SK-N-SH treated with all-trans-retinoic acid at 6 μM for 48 hours (cell line): ENCODE data around the gene SH3PXD2A.
A peak's percentile ranks its signal among the peaks of the same experiment; 100 is the strongest.

Experiments used
- ATAC-seq: fragments of 200-7000 bp; cut with Tn5 transposase; 3 replicates; pipeline ENCODE4 v1.9.1; 2020; ENCODE audit warnings: mild to moderate bottlenecking, moderate library complexity
- ARNTL ChIP-seq: fragments of 450-650 bp; formaldehyde crosslinking; IDR thresholded peaks from 2 replicates; pipeline ENCODE4 v1.5.0; 2020; ENCODE audit warnings: low read depth, mild to moderate bottlenecking, moderate library complexity, borderline replicate concordance
- BACH2 ChIP-seq: fragments of 250-450 bp; sonication (Bioruptor Pico); IDR thresholded peaks from 2 replicates; pipeline ENCODE4 v1.9.0; 2021; ENCODE audit warnings: mild to moderate bottlenecking, borderline replicate concordance
- CSDC2 ChIP-seq: fragments of 250-450 bp; sonication (Bioruptor Pico); IDR thresholded peaks from 2 replicates; pipeline ENCODE4 v1.5.0; 2020; ENCODE audit warnings: mild to moderate bottlenecking, moderate library complexity
- ESRRG ChIP-seq: fragments of 250-450 bp; sonication (Bioruptor Pico); IDR thresholded peaks from 2 replicates; pipeline ENCODE4 v1.6.1; 2021; ENCODE audit warnings: mild to moderate bottlenecking
- GLIS3 ChIP-seq: fragments of 250-450 bp; sonication (Bioruptor Pico); IDR thresholded peaks from 2 replicates; pipeline ENCODE4 v1.5.0; 2020; ENCODE audit warnings: mild to moderate bottlenecking, moderate library complexity
- ISL1 ChIP-seq: fragments of 250-450 bp; sonication (Bioruptor Pico); IDR thresholded peaks from 2 replicates; pipeline ENCODE4 v2.1.2; 2022; ENCODE audit warnings: mild to moderate bottlenecking, moderate library complexity
- PPARA ChIP-seq: fragments of 250-450 bp; sonication (Bioruptor Pico); IDR thresholded peaks from 2 replicates; pipeline ENCODE4 v1.5.0; 2020; ENCODE audit warnings: mild to moderate bottlenecking, borderline replicate concordance
- SNAI2 ChIP-seq: fragments of 250-450 bp; sonication (Bioruptor Pico); IDR thresholded peaks from 2 replicates; pipeline ENCODE4 v1.5.0; 2020; ENCODE audit warnings: mild to moderate bottlenecking, moderate library complexity
- TCF4 ChIP-seq: fragments of 250-450 bp; sonication (Bioruptor Pico); IDR thresholded peaks from 2 replicates; pipeline ENCODE4 v1.8.0; 2021; ENCODE audit warnings: mild to moderate bottlenecking, moderate library complexity, borderline replicate concordance
- TOX ChIP-seq: fragments of 250-450 bp; sonication (Bioruptor Pico); IDR thresholded peaks from 2 replicates; pipeline ENCODE4 v1.8.0; 2021; ENCODE audit warnings: mild to moderate bottlenecking, moderate library complexity, borderline replicate concordance
- ZC3H10 ChIP-seq: fragments of 250-450 bp; sonication (Bioruptor Pico); IDR thresholded peaks from 2 replicates; pipeline ENCODE4 v1.5.1; 2021; ENCODE audit warnings: mild to moderate bottlenecking, moderate library complexity
- ZFP3 ChIP-seq: fragments of 250-450 bp; sonication (Bioruptor Pico); IDR thresholded peaks from 2 replicates; pipeline ENCODE4 v1.5.0; 2020; ENCODE audit warnings: mild to moderate bottlenecking, moderate library complexity
- ZFP30 ChIP-seq: fragments of 450-650 bp; formaldehyde crosslinking; IDR thresholded peaks from 2 replicates; pipeline ENCODE4 v1.5.0; 2022; ENCODE audit warnings: mild to moderate bottlenecking, moderate library complexity
- ZNF70 ChIP-seq: fragments of 450-650 bp; formaldehyde crosslinking; IDR thresholded peaks from 2 replicates; pipeline ENCODE4 v1.5.0; 2020; ENCODE audit warnings: mild to moderate bottlenecking, moderate library complexity
- TF ChIP-seq, protein P1 (sequence below): fragments of 250-450 bp; sonication (Bioruptor Pico); IDR thresholded peaks from 2 replicates; pipeline ENCODE4 v1.5.1; 2020; ENCODE audit warnings: low read depth, mild to moderate bottlenecking, moderate library complexity
- TF ChIP-seq, protein P2 (sequence below): fragments of 250-450 bp; sonication (Bioruptor Pico); IDR thresholded peaks from 2 replicates; pipeline ENCODE4 v1.5.1; 2021; ENCODE audit warnings: mild to moderate bottlenecking, moderate library complexity
- TF ChIP-seq, protein P3 (sequence below): fragments of 250-450 bp; sonication (Bioruptor Pico); IDR thresholded peaks from 2 replicates; pipeline ENCODE4 v1.8.0; 2020; ENCODE audit warnings: mild to moderate bottlenecking, moderate library complexity, borderline replicate concordance
- TF ChIP-seq, protein P4 (sequence below): fragments of 250-450 bp; sonication (Bioruptor Pico); IDR thresholded peaks from 2 replicates; pipeline ENCODE4 v1.8.0; 2021; ENCODE audit warnings: low read depth, mild to moderate bottlenecking, moderate library complexity, borderline replicate concordance

SH3PXD2A gene

DNA sequence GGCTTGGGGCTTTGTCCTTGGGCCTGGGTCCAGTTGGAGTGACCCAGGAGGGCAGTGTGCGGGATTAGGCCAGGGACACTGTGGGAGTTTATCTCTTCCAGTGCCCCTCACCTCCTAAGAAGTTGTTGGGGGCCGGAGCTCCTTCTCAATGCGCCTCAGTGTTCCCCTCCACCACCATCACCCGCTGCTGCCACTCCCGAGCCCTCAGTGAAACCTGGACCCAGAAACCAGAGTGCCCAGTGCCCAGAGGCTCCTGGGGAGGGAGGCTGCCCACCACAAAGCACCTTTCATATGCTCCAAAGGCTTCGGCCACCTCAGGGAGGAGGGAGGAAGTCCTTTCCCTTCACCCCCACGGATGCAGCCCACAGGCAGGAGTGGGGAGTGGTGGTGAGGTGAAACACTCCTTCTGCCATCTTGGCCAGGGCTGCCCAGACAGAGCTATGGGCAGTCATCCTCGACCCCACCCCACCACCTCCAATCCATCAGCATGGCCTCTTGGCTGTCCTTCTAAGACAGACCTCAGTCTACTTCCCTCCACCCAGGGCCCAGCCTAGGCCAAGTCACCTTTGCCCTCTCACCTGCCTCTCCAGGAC is 99.0 kb downstream of the SH3PXD2A start:
- ATAC-seq: no peak
- TF ChIP-seq PPARA (CRISPR knock-in tag) (no peak), TOX (no peak), ISL1 (no peak), ZC3H10 (no peak), ZNF70 (CRISPR knock-in tag) (no peak), ZFP3 (CRISPR knock-in tag) (no peak), ESRRG (CRISPR knock-in tag) (no peak), BACH2 (CRISPR knock-in tag) (no peak), SNAI2 (no peak), ZFP30 (CRISPR knock-in tag) (no peak), TCF4 (CRISPR knock-in tag) (no peak), GLIS3 (no peak), ARNTL (no peak), CSDC2 (CRISPR knock-in tag) (no peak)
- TF ChIP-seq, protein P1, sequence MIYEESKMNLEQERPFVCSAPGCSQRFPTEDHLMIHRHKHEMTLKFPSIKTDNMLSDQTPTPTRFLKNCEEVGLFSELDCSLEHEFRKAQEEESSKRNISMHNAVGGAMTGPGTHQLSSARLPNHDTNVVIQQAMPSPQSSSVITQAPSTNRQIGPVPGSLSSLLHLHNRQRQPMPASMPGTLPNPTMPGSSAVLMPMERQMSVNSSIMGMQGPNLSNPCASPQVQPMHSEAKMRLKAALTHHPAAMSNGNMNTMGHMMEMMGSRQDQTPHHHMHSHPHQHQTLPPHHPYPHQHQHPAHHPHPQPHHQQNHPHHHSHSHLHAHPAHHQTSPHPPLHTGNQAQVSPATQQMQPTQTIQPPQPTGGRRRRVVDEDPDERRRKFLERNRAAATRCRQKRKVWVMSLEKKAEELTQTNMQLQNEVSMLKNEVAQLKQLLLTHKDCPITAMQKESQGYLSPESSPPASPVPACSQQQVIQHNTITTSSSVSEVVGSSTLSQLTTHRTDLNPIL: no peak
- TF ChIP-seq, protein P2, sequence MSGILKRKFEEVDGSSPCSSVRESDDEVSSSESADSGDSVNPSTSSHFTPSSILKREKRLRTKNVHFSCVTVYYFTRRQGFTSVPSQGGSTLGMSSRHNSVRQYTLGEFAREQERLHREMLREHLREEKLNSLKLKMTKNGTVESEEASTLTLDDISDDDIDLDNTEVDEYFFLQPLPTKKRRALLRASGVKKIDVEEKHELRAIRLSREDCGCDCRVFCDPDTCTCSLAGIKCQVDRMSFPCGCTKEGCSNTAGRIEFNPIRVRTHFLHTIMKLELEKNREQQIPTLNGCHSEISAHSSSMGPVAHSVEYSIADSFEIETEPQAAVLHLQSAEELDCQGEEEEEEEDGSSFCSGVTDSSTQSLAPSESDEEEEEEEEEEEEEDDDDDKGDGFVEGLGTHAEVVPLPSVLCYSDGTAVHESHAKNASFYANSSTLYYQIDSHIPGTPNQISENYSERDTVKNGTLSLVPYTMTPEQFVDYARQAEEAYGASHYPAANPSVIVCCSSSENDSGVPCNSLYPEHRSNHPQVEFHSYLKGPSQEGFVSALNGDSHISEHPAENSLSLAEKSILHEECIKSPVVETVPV (CRISPR knock-in tag): no peak
- TF ChIP-seq, all 23 proteins: peak for 0

DNA sequence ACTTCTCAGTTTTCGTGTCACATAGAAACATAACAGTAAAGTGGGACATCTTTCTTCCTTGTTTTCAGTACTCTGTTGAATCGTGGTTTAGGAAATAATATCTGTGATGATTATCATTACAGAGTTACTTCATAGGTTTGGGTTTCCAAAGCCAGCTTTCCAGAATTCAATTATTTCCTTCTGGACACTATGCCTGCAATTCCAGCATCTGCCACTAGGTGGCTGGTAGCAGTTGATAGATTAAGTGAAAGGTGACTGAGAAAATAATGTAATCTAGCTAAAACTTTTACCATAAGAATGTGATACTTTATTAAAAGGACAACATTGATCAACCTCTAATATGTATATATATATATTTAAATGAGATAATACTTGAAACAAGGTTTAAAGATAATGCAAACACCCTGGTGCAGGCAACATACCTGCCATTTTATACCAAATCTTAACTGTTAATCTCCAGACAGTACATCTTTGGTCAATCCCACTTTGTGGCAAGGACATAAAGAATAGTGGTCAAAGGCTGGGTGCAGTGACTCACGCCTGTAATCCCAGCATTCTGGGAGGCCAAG is 102.6 kb downstream of the SH3PXD2A start:
- ATAC-seq: no peak
- TF ChIP-seq SNAI2 (no peak), PPARA (CRISPR knock-in tag) (no peak), ZNF70 (CRISPR knock-in tag) (no peak), CSDC2 (CRISPR knock-in tag) (no peak), ARNTL (no peak), GLIS3 (no peak)
- TF ChIP-seq, protein P2 (CRISPR knock-in tag): no peak
- TF ChIP-seq, protein P1: no peak
- TF ChIP-seq, protein P3, sequence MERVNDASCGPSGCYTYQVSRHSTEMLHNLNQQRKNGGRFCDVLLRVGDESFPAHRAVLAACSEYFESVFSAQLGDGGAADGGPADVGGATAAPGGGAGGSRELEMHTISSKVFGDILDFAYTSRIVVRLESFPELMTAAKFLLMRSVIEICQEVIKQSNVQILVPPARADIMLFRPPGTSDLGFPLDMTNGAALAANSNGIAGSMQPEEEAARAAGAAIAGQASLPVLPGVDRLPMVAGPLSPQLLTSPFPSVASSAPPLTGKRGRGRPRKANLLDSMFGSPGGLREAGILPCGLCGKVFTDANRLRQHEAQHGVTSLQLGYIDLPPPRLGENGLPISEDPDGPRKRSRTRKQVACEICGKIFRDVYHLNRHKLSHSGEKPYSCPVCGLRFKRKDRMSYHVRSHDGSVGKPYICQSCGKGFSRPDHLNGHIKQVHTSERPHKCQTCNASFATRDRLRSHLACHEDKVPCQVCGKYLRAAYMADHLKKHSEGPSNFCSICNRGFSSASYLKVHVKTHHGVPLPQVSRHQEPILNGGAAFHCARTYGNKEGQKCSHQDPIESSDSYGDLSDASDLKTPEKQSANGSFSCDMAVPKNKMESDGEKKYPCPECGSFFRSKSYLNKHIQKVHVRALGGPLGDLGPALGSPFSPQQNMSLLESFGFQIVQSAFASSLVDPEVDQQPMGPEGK (CRISPR knock-in tag): no peak

DNA sequence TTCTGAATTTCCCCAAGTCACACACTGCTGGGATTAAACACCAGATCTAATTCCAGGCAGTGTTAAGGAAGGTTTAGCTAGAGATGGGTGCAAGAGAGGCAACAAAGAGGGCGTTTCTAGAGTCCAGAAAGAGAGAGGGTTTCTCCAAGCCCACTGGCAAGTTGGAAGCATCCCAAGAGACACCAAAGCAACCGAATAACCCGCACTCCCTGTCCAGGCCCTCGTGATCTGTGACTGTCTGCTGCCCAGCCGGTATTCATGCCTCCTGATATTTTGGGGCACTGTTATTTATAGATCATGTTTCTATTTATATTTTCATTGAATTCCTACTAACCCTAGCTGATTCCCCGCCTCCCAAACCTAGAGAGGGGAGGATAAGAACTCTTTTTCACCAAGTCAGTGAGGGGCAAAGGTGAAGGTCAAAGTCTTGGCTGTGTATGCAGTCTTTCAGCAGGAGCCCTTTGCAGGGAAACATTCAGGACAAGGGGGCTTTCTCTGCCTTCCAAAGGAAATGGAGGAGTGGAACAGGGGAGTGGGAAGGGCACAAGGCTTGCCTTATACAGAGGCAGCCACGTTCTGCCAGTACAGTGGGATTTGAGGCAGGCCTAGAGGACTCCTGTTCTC is 103.6 kb downstream of the SH3PXD2A start:
- ATAC-seq: no peak
- no peak for TF ChIP-seq ZC3H10
- TF ChIP-seq, protein P4, sequence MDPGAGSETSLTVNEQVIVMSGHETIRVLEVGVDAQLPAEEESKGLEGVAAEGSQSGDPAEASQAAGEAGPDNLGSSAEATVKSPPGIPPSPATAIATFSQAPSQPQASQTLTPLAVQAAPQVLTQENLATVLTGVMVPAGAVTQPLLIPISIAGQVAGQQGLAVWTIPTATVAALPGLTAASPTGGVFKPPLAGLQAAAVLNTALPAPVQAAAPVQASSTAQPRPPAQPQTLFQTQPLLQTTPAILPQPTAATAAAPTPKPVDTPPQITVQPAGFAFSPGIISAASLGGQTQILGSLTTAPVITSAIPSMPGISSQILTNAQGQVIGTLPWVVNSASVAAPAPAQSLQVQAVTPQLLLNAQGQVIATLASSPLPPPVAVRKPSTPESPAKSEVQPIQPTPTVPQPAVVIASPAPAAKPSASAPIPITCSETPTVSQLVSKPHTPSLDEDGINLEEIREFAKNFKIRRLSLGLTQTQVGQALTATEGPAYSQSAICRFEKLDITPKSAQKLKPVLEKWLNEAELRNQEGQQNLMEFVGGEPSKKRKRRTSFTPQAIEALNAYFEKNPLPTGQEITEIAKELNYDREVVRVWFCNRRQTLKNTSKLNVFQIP (CRISPR knock-in tag): no peak

DNA sequence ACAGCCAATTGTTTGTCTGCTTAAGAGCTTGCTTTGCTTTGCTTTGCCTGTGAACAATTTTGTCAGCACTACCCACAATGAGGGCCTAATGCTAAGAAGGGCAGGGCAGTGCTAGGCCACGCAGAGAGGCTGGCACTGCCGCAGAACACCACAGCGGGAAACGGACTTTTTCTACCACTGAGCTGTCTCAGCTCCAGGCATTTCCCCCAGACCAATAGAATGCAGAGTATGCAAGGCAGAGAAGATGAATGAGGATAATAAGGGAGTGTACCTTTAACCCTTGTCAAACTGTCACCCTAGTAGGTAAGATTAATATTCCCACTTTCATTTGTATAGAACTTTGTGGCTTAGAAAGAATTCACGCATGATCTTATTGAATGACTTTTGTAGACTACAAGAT is 104.5 kb downstream of the SH3PXD2A start:
- peak; percentile 35; the same call in 1 of the 3 replicates for ATAC-seq
- TF ChIP-seq TCF4 (CRISPR knock-in tag): no peak
- no peak for TF ChIP-seq ISL1
- TF ChIP-seq, all 23 proteins: peak for 0
